GM04504 (cell line): ENCODE measurements around the gene KRTAP9-8.
"Not testable (repeated sequence)": the region's sequence is repeated elsewhere in the genome, so short reads cannot be mapped to it uniquely, and the experiment has no call there.

ENCODE experiments used
- DNase-seq: peaks from one replicate; pipeline ENCODE4 v3.0.0-alpha.2; 2012; ENCODE audit warnings: low read depth

Gene KRTAP9-8

DNA sequence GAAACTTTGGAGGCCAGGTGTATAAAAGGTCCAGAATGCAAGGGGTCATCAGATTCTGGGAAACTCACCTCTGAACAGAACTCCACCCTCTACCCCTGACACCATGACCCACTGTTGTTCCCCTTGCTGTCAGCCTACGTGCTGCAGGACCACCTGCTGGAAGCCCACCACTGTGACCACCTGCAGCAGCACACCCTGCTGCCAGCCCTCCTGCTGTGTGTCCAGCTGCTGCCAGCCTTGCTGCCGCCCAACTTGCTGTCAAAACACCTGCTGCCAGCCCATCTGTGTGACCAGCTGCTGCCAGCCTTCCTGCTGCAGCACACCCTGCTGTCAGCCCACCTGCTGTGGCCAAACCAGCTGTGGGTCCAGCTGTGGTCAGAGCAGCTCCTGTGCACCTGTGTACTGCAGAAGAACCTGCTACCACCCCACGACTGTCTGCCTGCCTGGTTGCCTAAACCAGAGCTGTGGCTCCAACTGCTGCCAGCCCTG lies at the start of gene KRTAP9-8:
KRTAP9-8 (plus strand) TSS at position 51 of the 489 bp plus-strand sequence; CDS start at position 104, 53 bp downstream.
- not testable (repeated sequence) for DNase-seq

GRCh38 chr17:41189837-41190318 lies 47.9 kb upstream of the KRTAP9-8 start, which contains the start of gene KRTAP9-1:
Gene KRTAP9-1 (plus strand): TSS chr17:41189887. CDS start chr17:41189887, 0 bp downstream.
- DNase-seq: not testable (repeated sequence)

GRCh38 chr17:41190328-41190727 lies 47.5 kb upstream of the KRTAP9-8 start:
- DNase-seq: no peak

- no peak for DNase-seq
Measured at GRCh38 chr17:41196068-41196467, 41.7 kb upstream of the KRTAP9-8 start.

DNA sequence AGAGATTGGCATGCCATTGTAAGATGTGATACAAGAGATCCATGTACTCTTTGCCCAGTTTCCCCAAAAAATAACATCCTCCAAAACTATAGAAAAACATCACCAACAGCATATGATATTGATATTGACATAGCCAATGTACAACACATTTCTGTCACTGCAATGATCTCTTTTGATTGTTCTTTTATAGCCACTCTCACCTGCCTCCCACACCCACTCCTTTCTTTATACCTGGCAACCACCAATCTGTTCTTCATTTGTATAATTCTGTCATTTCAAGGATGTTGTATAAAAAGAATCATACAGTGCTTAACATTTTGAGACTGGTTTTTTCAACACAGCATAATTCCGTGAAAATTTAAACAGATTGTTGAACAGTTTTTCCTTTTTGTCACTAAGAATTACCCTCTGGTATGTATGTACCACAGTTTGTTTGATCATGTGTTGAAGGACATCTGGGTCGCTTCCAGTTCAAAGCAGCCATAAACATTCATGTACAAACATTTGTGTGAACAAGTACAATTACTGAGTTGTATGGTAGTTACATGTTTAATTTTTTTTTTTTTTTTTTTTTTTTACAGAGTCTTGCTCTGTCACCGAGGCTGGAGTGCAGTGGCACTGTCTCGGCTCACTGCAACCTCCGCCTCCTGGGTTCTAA lies 38.2 kb upstream of the KRTAP9-8 start:
- no peak for DNase-seq

DNA sequence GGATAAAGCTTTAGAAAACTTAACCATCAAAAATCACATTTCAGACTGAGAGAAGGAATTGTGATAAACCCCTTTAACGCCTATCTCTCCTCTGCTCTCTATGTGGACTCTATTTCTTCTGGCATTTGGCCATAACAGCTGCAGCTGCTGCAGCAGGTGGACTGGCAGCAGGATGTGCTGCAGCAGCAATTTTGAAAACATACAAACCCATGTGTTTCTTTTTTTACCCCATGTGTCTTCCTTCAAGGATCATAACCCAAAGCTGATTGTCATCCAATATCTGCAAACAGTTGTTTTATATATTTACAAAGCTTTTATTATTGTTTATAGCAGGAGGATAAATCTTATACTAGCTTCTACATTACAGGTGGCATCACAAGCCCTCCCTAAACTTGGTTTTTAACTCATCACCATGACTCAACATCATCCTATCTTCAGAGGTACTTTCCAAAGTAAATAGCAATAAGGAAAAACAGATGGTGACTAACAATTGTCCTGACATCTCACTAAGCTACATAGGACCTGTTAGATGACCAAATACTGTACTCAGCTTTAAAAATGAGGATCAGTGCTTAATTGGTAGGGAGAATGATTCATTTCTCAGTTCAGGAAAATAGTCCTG lies 25.8 kb upstream of the KRTAP9-8 start:
- DNase-seq: peak; percentile 17

DNA sequence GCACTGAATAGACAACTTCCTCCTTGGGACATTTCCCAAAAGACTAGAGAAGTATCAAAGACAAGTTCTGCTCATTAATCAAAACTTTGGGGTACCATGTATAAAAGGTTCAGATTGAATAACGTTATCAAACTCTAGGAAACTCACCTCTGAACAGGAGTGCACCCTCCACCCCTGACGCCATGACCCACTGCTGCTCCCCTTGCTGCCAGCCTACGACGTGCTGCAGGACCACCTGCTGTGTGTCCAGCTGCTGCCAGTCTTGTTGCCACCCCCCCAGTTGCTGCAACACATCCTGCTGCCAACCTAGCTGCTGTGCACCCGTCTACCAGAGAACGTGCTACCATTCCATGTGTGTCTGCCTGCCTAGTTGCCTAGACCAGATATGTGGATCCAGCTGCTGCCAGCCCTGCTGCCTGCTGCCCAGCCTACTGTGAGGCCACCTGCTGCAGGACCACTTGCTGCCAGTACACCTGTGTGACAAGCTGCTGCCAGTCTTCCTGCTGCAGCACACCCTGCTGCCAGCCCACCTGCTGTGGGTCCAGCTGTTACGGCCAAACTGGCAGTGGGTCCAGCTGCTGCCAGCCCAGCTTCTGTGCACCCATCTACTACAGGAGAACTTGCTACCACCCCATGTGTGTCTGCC lies 25.2 kb upstream of the KRTAP9-8 start:
- DNase-seq: no peak

DNA sequence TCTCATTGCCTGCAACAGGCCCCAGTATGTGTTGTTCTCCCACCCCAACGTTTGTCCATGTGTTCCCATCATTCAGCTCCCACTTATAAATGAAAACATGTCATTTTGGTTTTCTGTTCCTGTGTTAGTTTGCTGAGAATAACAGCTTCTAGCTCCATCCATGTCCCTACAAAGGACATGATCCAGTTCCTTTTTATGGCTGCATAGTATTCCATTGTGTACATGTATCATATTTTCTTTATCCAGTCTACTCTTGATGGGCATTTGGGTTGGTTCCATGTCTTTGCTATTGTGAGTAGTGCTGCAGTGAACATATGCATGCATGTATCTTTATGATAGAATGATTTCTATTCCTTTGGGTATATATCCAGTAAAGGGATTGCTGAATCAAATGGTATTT lies 22.1 kb upstream of the KRTAP9-8 start:
- no peak for DNase-seq

DNA sequence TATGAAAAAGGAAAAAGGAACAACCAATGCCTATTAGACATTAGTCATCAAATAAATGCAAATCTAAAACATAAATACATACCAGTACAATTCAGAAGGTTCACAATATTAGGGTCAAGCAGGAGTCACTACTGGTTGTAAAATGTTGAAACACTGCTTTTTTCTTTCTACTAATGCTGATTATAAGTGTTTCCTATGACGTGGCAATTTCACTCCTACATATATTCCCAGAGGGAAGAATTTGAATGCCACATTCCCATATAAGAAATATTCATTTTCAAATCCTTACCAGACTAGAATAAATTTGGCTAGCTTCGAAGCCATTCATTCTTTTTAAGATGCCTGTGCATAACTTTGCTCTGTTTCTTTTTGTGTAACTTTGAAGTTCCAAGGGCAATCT lies 14.0 kb upstream of the KRTAP9-8 start:
- no peak for DNase-seq

DNA sequence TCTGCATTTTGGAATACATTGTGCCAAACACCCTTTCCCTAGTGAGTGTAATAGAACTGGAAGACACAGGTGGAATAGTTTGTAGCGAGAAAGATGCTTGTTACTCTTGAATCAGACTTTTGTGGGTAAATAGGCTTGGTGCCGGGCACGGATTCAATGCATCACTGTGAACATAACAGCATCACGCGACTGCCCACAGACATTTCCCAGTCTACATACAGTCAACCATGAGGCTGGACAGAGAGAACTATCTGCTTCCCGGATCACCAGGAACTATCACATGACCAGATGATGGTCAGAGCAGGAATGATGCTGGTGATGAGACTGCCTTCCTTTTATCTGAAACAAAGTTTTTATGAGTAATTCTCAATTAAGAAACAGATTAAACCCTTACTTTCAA lies 11.7 kb upstream of the KRTAP9-8 start:
- DNase-seq: no peak

GRCh38 chr17:41226598-41227095 lies 11.2 kb upstream of the KRTAP9-8 start, which contains the start of gene KRTAP9-2:
Gene KRTAP9-2 (plus strand): TSS chr17:41226648. CDS start chr17:41226655, 7 bp downstream.
- DNase-seq: not testable (repeated sequence)

DNA sequence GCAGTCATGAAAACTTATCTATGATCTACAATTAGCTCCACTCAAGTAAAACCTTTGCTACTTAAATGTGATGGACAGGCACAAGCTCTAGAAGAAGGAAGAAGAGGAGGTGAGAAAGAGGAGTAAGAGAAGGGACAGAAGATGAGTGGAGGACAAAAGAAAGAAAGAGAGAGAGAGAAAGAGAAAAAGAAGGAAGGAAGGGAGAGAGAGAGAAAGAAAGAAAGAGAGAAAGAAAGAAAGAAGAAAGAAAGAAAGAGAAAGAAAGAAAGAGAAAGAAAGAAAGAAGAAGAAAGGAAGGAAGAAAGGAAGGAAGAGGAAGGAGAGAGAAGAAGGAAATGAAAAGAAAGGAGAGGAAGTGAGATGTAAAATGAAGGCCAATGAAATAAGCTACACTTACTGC lies 7.7 kb upstream of the KRTAP9-8 start:
- DNase-seq: no peak

DNA sequence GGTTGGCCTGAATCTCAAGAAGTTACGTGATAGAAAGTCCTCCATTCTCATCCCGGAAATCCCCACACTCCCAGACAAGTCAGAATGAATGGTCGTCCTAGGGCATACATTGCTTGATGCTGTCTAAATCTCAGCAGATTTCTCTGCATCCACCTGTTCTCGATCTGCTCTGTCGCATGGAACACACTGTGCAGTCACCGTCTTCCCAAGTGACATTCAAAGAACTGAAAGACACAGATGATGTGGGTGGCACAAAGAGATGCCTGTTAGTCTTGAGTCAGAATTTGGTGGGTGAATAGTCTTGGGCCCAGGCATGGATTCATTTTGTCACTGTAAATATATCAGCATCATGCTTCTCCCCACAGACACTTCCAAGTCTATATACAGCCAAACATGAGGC lies 6.1 kb upstream of the KRTAP9-8 start:
- DNase-seq: no peak

- not testable (repeated sequence) for DNase-seq
Measured at GRCh38 chr17:41232399-41233105, 5.2 kb upstream of the KRTAP9-8 start, which contains the start of gene KRTAP9-3. Gene KRTAP9-3 (plus strand): TSS chr17:41232449. CDS start chr17:41232502, 53 bp downstream.

DNA sequence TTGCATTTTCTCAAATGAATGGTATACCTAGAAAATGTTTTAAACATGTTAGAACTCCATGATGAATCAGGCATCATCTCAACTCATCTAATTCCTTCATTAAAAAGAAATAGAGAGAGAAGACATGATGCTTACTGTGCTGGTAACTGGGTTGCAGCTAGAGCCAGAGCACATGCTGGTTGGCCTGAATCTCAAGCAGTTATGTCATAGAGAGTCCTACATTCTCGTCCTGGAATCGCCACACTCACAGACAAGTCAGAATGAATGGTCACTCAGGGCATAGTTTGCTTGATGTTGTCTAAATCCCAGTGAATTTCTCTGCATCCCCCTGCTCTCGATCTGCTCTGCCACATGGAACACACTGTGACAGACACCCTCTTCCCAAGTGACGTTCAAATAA lies 683 bp upstream of the KRTAP9-8 start:
- DNase-seq: not testable (repeated sequence)

DNA sequence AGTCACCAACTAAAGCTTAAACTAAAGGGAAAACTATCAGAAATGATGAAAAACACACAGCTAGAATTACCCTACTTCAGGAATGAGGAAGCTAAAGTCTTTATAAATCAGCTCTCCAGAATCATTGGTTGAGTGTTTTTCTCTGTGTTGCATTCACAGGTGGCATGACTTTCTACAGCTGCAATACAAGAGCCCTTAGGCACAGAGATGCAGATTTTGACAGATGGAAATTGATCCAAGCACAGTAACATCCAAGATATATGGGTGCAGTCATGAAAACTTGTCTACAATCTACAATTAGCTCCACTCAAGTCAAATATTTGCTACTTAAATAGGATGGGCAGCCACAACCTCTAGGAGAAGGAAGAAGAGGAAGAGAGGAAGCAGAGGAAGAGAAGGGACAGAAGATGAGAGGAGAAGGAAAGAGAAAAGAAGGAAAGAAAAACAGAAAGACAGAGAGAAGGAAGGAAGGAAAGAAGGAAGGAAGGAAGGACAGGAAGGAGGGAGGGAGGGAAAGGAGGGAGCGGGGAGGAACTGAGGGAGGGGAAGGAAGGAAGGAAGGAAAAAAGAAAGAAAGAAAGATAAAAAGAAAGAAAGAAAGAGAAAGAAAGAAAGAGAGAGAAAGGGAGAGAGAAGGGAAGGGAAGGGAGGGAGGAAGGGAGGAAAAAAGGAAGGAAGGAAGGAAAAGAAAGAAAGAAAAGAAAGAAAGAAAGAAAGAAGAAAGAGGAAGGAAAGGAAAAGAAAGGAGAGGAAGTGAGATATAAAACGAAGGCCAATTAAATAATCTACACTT lies 9.4 kb downstream of the KRTAP9-8 start:
- not testable (repeated sequence) for DNase-seq

DNA sequence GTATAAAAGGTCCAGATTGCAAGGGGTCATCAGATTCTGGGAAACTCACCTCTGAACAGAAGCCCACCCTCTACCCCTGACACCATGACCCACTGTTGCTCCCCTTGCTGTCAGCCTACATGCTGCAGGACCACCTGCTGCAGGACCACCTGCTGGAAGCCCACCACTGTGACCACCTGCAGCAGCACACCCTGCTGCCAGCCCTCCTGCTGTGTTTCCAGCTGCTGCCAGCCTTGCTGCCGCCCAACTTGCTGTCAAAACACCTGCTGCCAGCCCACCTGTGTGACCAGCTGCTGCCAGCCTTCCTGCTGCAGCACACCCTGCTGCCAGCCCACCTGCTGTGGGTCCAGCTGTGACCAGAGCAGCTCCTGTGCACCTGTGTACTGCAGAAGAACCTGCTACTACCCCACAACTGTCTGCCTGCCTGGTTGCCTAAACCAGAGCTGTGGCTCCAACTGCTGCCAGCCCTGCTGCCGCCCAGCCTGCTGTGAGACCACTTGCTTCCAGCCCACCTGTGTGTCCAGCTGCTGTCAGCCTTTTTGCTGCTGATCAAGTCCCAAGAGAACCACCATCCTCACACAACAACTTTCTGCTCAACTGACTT lies 11.9 kb downstream of the KRTAP9-8 start, which contains the start of gene KRTAP9-4:
KRTAP9-4 (plus strand) TSS at position 51 of the 604 bp plus-strand sequence; CDS start at position 85, 34 bp downstream.
- DNase-seq: not testable (repeated sequence)

DNA sequence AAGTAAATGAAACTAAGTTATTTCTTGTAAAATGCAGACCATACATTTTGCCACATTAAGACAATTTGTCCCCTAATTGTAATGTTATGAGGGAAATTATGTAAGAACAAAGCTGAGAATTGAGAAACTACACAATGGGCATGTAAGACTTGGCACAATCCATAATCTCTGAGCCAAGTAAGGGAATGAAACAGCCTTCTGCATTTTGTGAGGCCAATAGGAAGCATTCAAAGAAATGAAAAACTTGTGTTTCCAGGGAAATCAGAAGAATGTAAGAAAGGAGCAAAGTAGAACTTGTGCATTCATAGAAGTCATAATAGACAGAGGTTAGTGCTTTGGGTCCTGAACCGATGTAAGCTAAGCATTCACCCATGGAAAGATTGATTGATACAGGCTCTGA lies 13.5 kb downstream of the KRTAP9-8 start:
- DNase-seq: no peak

- no peak for DNase-seq
Measured at GRCh38 chr17:41254861-41255260, 17.1 kb downstream of the KRTAP9-8 start.
